Measurements from ENCODE around the gene LIX1.
"Not testable (repeated sequence)": the region's sequence is repeated elsewhere in the genome, so short reads cannot be mapped to it uniquely, and the experiment has no call there.

LIX1 gene

DNA sequence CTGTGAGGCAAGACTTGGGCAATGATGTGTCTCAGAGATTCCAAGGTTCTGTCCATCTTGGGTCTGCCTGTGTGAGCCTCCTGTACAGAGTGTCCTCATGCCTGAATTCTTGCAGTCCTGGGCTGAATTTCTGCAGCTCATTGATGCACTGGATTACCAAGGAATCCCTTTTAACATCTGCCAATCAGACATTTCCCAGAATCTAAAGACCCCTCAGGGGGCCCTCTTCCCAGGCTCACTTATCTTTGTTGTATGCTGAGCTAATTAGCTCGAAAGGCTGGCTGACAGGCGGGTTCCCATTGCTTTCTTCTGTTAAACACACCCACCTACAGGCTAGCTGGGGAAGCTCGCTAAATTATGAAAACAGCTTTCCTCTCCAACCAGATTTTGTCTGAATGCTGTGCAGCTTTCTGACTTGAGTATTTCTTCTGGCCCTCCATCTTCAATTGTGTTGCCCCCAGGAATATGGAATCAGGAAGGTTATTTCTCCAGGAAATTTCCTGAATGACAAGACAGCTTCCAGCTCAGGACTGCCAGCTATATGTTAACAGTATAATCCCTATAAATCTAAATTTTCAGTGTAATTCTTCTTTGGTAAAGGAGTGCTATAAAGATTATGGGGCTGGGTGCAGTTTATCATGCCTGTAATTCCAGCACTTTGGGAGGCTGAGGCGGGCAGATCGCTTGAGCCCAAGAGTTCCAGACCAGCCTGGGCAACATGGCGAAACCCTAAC, at the start of gene LIX1:
LIX1 (minus strand) TSS at position 91 of the 734 bp plus-strand sequence; CDS start at position 56, 35 bp downstream.
- DNase-seq (ENCODE audit: low read depth in 4 of 4, low spot score in 1 of 4): peak in 1 of 4 experiments; percentile 1

DNA sequence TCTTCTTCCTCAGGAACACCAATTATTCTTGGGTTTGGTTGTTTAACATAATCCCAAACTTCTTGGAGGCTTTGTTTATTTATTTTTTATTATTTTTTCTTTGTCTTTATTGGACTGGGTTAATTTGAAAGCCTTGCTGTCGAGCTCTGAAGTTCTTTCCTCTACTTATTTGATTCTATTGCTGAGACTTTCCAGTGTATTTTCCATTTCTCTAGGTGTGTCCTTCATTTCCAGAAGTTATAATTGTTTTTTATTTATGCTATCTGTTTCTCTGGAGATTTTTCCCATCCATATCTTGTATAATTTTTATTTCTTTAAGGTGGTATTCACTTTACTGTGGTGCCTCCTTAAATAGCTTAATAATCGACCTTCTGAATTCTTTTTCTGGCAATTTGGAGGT, 49.5 kb upstream of the LIX1 start:
- no peak for DNase-seq (ENCODE audit: low read depth in 4 of 4, low spot score in 1 of 4)

DNA sequence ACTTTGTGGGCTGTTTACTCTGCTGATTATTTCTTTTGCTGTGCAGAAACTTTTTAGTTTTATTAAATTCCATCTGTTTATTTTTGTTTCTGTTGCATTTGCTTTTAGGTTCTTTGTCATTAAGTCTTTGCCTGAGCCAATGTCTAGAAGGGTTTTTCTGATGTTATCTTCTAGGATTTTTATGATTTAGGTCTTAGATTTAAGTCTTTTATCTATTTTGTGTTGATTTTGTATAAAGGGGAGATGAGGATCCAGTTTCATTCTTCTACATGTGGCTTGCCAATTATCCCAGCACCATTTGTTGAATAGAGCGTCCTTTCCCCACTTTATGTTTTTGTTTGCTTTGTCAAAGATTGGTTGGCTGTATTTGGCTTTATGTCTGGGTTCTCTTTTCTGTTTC, 47.1 kb upstream of the LIX1 start:
- DNase-seq (ENCODE audit: low read depth in 4 of 4, low spot score in 1 of 4): not testable (repeated sequence)

DNA sequence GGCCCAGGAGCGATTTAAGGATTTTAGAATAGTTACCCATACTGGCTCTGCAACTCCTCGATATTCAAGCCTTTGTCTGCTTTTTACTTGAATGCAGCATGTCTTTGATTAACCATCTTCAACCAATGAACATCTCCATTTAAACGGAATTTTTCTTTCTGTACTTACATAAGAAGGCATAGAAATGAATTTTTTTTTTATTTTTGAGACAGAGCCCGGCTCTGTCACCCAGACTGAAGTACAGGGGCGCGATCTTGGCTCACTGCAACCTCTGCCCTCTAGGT, 41.5 kb upstream of the LIX1 start:
- DNase-seq (ENCODE audit: low read depth in 4 of 4, low spot score in 1 of 4): no peak

DNA sequence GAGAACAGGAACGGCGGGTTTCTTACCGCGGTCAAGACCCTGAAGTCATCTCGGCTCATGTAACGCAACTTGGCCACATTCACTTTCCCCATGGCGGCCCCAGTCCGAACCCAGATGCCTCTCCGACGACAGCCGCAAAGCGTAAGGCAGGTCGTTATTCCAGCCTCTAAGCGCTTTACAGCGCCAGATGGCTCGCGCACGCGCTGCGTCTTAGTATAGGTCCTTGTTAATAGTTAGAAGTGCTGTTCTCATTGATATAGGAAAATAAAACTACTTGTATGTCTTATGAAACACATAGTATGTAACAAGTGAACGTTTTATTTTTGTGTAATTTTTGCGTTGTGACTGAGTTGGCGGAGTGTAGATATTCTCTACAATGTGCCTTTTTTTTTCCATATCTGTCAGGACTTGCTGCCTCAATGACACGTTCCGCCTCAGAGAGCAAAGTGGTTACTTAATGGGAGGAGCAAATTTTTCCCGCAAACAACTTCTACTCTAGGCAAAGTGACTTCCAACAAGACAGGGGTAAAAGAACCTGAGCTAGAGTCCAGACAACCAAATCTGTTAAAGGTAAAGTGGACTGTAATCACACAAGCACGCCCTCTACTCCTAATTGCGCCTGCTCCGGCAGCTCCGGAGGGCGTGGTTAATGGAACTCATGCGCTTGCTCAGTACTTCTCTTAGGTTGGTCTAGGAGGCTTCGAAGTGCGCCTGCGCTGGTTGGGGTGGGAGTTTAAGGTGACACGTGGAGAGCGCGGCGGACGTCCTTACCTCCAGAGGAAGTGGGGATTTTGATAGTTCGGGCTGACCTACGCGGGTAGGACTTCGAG, 40.9 kb upstream of the LIX1 start, which contains the start of gene RIOK2:
RIOK2 (minus strand) TSS at position 148 of the 830 bp plus-strand sequence; CDS start at position 92, 56 bp downstream.
- peak; percentile 79 to 94 (median 90) for DNase-seq (ENCODE audit: low read depth in 4 of 4, low spot score in 1 of 4)

DNA sequence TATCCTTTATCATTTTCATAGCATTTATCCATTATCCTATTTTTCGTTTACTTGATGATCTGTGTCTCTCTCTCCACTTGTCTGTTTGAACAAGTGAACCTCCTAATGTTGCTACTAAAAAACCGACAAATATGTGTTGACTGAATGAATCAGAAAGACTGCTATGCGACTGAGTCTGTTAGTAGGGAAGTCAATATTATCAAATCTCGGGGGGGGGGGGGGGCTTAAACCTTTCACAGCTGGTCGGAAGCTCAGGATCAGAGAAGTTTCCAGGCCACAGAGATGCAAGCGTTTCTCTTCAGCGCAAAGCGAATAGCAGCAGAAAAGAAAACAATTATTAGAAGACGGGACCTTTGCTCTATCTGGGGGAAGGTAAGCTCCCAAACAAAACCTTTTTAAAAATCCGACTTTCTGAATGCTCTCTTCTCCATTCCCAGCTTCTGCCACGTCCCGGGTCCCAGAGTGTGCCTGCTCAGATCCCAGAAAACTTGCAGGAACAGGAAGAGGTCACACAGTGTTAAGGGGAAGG, 40.2 kb upstream of the LIX1 start:
- no peak for DNase-seq (ENCODE audit: low read depth in 4 of 4, low spot score in 1 of 4)

DNA sequence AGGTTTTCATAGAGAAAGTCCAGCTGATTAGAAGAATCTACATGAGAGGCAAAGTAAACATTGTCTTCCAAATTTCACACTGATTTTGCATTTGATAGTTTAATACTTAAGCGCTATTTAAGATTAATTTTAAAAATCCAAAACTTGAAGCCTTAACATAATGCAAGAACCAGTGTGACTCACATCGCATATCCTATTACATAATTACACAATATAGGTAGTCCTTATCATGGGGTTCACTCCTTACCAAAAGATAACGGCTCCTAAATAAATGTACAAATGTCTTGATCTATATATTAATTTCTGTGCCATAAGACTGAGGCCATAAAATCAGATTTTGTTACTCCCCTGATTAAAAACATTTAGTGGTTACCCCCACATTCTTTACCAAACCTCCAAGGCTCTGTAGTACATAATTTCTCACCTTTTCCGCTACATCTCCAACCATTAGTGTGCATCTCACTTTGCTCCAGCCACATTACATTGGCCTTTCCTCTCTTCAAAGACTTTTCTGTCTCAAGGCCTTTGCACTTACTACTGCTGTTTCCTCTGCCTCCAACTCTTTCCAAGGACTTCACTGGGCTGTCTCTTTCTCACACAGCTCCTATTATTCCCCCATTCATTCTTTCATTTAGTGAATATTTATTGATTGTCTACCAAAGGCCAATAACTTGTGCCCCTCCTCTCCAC, 39.6 kb upstream of the LIX1 start:
- no peak for DNase-seq (ENCODE audit: low read depth in 4 of 4, low spot score in 1 of 4)

DNA sequence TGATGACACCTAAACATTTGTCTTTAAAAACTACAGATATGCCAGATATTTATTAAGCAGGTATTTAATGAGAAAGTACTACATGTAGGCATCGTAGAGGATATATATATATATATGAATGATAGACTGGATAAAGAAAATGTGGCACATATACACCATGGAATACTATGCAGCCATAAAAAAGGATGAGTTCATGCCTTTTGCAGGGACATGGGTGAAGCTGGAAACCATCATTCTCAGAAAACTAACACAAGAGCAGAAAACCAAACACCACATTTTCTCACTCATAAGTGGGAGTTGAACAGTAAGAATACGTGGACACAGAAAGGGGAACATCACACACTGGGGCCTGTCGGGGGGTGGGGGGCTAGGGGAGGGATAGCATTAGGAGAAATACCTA, 37.0 kb upstream of the LIX1 start:
- DNase-seq (ENCODE audit: low read depth in 4 of 4, low spot score in 1 of 4): not testable (repeated sequence)

DNA sequence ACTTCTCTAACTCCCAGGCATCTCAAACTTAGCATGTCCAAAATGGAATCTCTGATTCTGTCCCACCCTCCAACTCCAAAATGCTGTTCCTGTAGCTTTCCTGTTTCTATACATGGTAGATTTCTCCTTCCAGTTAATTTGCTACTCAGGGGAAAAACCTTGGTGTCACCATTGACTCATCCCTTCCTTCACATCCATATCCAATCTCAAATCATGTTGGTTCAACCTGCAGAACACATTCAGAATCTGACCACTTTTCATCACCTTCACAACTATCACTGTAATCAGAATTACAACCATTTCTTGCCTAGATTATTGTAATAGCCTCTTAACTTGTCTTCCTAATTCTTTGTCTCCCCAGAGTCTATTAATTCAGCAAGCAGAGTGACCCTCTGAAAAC, 29.8 kb upstream of the LIX1 start:
- no peak for DNase-seq (ENCODE audit: low read depth in 4 of 4, low spot score in 1 of 4)

DNA sequence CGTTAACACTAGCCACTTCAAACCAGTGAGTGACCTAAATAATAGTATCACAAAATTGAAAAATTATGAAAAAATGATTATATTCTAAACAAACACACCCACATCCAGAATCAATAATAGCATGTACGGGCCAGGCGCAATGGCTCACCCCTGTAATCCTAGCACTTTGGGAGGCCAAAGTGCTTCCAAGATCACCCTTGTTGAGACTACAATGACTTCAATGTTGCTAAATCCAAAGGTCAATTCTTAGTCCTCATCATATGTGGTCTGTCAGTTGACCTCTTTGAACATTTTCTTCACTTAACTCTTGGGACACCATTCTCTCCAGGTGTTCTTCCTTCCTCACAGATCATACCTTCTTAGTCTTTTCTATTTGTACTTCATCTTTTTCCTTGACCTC, 29.3 kb upstream of the LIX1 start:
- no peak for DNase-seq (ENCODE audit: low read depth in 4 of 4, low spot score in 1 of 4)

DNA sequence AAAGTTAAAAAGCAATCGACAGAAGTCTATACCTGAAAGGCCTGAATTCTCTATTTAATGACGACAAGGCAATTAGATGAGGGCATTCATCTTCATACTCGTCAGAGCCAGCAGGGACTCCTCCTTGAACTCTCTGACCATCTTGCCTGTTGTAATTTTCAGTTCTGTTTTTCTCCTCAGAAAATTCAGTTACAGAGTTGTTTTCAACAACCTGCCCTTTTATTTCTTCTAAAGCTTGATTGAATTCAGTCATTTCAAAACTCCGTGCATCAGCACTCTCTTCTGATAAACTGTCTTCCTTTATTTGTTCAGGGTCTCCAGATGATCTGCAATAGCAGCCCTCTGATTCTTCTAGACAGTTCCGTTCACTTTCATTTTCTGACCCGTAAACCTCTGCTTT, 25.0 kb upstream of the LIX1 start:
- no peak for DNase-seq (ENCODE audit: low read depth in 4 of 4, low spot score in 1 of 4)

DNA sequence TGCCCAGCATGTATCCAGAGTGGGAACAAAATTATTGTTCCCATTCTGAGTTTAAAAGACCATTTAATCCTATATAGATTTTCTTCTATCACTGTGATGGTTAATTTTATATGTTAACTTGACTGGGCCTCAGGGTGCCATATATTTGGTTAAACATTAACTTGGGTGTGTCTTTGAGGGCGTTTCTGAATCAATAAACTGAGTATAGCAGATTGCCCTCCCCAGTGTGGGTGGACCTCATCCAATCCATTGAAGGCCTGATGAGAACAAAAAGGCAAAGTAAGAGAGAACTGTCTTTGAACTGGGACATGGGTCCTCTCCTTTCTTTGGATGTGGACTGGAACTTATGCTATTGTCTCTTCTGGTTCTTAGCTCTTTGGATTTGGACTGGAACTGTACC, 23.3 kb upstream of the LIX1 start:
- DNase-seq (ENCODE audit: low read depth in 4 of 4, low spot score in 1 of 4): no peak

DNA sequence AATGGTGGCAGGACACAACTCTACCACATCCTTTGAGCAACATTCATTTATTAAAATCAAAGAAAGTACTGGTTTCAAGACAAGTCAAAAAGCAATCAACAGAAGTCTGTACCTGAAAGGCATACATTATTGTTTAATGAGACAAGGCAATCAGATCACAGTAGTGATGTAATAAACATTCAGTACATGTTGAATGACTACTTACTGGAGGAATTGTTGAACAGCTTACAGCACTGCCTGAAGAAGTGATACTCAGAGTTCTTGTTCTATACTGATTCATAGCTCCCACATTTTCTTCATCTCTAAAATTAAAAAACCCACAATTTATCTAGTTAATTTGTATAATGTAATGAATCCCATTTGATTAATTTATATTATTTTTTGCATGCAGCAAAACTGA, 22.4 kb upstream of the LIX1 start:
- no peak for DNase-seq (ENCODE audit: low read depth in 4 of 4, low spot score in 1 of 4)

DNA sequence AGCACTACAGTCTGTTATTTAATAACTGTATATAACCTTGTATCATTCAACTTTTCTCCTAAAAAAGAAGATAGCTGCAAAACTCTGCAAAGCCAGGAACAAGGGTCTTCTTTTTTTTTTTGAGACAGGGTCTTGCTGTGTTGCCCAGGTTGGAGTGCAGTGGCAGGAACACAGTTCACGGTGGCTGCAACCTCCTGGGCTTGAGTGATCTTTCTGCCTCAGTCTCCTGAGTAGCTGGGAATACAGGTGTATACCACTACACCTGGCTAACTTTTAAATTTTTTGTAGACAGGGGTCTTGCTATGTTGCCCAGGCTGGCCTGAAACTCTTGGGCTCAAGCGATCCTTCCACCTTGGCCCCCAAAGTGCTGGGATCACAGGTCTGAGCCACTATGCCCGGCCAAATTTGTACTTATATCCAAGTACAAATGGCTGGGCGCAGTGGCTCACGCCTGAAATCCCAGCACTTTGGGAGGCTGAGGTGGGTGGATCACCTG, 21.4 kb upstream of the LIX1 start:
- DNase-seq (ENCODE audit: low read depth in 4 of 4, low spot score in 1 of 4): no peak

DNA sequence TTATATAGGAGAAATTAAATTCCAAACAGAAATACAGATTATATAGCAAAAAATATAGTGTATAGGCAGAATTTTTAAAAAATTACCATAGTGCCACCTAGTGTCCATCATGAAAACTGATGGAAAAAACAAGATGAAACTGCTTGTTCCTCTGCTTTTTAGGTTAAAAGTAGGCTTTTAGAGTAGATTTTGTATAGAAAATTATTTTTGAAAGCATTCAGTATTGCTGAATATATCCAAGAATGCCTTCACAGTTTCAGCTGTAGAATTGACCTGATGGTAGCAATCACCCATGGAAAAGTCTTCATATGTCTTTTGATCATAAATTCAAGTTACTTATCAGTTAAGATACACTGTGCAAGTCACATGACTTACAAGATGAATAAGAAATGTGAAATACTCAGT, 21.0 kb upstream of the LIX1 start:
- DNase-seq (ENCODE audit: low read depth in 4 of 4, low spot score in 1 of 4): no peak

DNA sequence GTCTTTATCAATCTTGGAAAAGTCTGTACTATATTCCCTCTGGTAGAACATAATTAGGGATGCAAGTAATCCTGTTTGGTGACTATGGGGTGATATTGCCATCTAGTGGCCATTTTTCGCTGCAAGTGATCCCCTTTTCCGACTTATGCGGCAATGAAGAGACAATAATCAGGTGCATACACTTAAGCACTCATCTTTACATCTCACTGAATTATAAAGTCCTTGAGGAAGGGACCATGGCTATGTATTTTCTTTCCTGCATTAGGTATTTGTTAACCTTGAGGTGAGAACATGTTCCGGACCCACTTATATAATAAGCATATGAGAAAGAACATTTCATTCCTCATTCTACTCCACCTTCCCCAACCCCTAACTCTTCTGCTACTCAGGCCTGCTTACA, 19.6 kb upstream of the LIX1 start:
- peak in 1 of 4 experiments; percentile 21 for DNase-seq (ENCODE audit: low read depth in 4 of 4, low spot score in 1 of 4)

DNA sequence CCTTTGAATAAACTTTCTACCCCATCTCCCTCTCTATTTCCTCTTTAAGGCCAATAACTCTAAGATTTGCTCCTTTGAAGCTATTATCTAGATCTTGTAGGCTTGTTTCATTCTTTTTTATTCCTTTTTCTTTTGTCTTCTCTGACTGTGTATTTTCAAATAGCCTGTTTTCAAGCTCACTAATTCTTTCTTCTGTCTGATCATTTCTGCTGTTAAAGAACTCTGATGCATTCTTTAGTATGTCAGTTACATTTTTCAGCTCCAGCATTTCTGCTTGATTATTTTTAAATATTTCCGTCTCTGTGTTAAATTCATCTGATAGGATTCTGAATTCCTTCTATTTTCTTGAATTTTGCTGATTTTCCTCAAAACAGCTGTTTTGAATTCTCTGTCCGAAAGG, 15.3 kb upstream of the LIX1 start:
- DNase-seq (ENCODE audit: low read depth in 4 of 4, low spot score in 1 of 4): no peak

DNA sequence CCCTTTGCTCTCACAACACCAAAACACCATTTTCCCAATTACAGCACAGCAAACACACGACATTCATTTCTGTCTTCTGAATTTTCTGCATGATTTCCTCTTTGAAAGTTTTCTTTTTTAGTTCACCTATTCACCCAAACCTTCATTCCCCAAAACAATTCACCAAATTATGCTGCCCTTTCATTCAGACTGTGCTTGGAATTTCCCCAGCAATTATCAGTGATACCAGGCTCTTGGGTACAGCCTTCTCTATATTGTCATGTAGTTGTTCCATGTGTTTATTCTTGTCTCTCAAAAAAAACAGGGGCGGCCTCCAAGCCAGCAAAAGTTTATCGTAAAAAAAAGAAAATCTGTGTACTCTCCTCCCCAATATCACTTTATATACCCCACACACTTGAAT, 9.0 kb upstream of the LIX1 start:
- no peak for DNase-seq (ENCODE audit: low read depth in 4 of 4, low spot score in 1 of 4)

DNA sequence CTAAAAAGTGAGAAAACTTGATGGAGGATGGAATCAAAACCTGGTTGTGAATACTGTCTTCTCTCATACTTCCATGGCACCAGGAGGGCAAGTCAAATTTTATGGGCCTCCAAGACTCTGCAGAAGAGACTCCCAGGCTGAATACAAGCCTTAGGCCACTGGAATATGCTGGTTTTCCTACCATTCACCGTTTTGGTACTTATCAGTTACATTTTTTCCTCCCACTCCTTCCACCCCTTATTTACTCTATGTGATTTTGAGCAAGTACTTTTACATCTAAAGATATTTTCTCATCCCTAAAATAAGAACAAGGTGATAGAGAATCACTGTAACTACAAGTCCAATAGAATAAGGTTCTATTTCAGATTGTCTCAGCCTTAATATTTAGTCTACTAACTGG, 8.0 kb upstream of the LIX1 start:
- no peak for DNase-seq (ENCODE audit: low read depth in 4 of 4, low spot score in 1 of 4)

DNA sequence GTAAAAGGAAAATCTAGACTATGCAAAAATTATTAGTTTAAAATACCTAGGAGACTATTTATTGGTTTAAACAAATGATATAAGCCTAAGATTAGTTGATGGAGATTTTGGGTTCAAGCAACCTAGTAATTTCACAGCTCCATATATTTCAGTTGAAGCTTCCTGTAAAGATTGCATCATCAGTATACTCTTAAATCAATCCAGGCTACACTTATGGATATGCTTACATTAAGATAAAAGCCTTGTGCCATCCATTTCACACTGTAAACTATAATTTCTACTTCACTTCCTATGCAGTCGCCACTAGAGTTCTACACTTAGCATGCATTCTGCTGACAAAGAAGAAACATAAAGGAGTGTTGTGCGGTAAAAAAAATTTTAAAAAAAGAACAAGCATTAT, 7.3 kb upstream of the LIX1 start:
- no peak for DNase-seq (ENCODE audit: low read depth in 4 of 4, low spot score in 1 of 4)

DNA sequence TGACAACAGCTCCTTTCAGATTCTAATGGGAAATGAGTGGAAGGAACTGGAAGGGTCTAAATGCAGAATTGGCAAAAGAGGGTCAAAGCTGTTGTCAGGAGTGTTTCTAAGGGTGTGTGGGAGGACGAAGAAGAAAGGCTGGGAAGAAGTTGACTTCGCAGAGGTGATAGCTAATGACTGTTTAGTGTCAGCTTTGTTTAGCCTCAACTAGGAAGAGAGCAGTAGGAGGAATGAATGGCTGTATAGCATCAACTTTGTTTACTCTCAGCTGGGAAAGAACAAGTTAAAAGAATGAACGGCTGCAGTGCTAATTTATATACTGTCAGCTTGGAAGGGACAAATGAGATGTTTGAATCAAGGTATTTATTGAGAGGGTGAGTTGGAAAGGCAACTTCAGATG, 5.9 kb upstream of the LIX1 start:
- no peak for DNase-seq (ENCODE audit: low read depth in 4 of 4, low spot score in 1 of 4)

DNA sequence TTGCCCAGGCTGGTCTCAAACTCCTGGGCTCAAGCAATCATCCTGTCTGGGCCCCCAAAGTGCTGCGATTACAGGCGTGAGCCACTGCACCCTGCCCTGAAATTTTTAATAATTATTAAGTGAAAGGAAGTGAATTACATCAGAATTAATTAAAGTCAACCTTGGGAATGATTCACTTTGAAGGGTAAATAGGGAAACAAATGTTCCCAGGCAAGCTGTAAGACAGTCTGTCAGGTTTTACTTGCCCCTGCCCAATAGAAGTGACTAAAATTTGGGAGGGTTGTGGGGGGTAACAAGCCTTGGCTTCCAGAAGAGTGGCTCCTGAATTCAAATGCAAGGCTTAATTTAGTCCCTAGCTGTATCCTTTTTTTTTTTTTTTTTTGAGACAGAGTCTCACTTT, 1.3 kb upstream of the LIX1 start:
- DNase-seq (ENCODE audit: low read depth in 4 of 4, low spot score in 1 of 4): no peak
